ENCODE data around the gene THADA. TPM values are rescaled to one million over a fixed set of nuclear protein-coding genes. Genes with fewer than 3 reads are reported as not detected.

THADA gene
- polyA plus RNA-seq, 1 experiment = 21.6 TPM

- CTCF ChIA-PET = interaction anchor here (0.6 kb wide), 1 partner anchor 51 kb away, joined by 3 read pairs; no protein-coding TSS in a partner anchor
- Histone ChIP-seq H3K27me3 (ENCODE audit: control insufficient read depth, insufficient read depth, low read length) (no peaks in the 10 kb centered on the region), H3K4me3 (ENCODE audit: low read depth, low read length) (no peak overlapping the region), H3K36me3 (ENCODE audit: control insufficient read depth, insufficient read depth, low read length) (no peaks in the 10 kb centered on the region)
- no peak for DNase-seq (ENCODE audit: low read depth)
- TF ChIP-seq CTCF (IDR thresholded peaks at IDR 0.05; ENCODE audit: insufficient read depth, low read depth, low read length) = no peak
- POLR2A ChIA-PET = no interaction called here
Measured at GRCh38 chr2:43321446-43321845, 274.4 kb downstream of the THADA start.

- no peak overlapping the region for H3K4me3 ChIP-seq (ENCODE audit: low read depth, low read length)
- H3K36me3 ChIP-seq (ENCODE audit: control insufficient read depth, insufficient read depth, low read length) = no peaks in the 10 kb centered on the region
- no peak for DNase-seq (ENCODE audit: low read depth)
- TF ChIP-seq CTCF (IDR thresholded peaks at IDR 0.05; ENCODE audit: insufficient read depth, low read depth, low read length) = no peak
- POLR2A ChIA-PET = no interaction called here
- CTCF ChIA-PET = interaction anchor here (0.6 to 2.1 kb wide), 5 partner anchors 8 to 165 kb away, joined by 3 to 7 read pairs (median 3); no protein-coding TSS in a partner anchor
- no peaks in the 10 kb centered on the region for H3K27me3 ChIP-seq (ENCODE audit: control insufficient read depth, insufficient read depth, low read length)
Measured at GRCh38 chr2:43319541-43319940, 276.3 kb downstream of the THADA start.

GRCh38 chr2:43318791-43319190 is 277.0 kb downstream of the THADA start:
- H3K4me3 ChIP-seq (ENCODE audit: low read depth, low read length) = no peak overlapping the region
- CTCF ChIA-PET = interaction anchor here (0.6 to 2.1 kb wide), 5 partner anchors 8 to 166 kb away, joined by 3 to 7 read pairs (median 3); no protein-coding TSS in a partner anchor
- POLR2A ChIA-PET = no interaction called here
- DNase-seq (ENCODE audit: low read depth) = no peak
- H3K27me3 ChIP-seq (ENCODE audit: control insufficient read depth, insufficient read depth, low read length) = no peaks in the 10 kb centered on the region
- H3K36me3 ChIP-seq (ENCODE audit: control insufficient read depth, insufficient read depth, low read length) = no peaks in the 10 kb centered on the region
- no peak for TF ChIP-seq CTCF (IDR thresholded peaks at IDR 0.05; ENCODE audit: insufficient read depth, low read depth, low read length)

- Histone ChIP-seq H3K4me3 (ENCODE audit: low read depth, low read length) (no peak overlapping the region), H3K36me3 (ENCODE audit: control insufficient read depth, insufficient read depth, low read length) (no peaks in the 10 kb centered on the region), H3K27me3 (ENCODE audit: control insufficient read depth, insufficient read depth, low read length) (no peaks in the 10 kb centered on the region)
- ChIA-PET POLR2A (no interaction called here), CTCF (interaction anchor here (0.6 to 2.1 kb wide), 2 partner anchors 9 to 261 kb away, joined by 3 to 7 read pairs; no protein-coding TSS in a partner anchor)
- no peak for DNase-seq (ENCODE audit: low read depth)
- no peak for TF ChIP-seq CTCF (IDR thresholded peaks at IDR 0.05; ENCODE audit: insufficient read depth, low read depth, low read length)
Measured at GRCh38 chr2:43317680-43318079, 278.2 kb downstream of the THADA start.

GRCh38 chr2:43317194-43317593 is 278.6 kb downstream of the THADA start:
- ChIA-PET CTCF (no interaction called here), POLR2A (no interaction called here)
- H3K4me3 ChIP-seq (ENCODE audit: low read depth, low read length) = no peak overlapping the region
- no peak for TF ChIP-seq CTCF (IDR thresholded peaks at IDR 0.05; ENCODE audit: insufficient read depth, low read depth, low read length)
- no peaks in the 10 kb centered on the region for H3K36me3 ChIP-seq (ENCODE audit: control insufficient read depth, insufficient read depth, low read length)
- no peaks in the 10 kb centered on the region for H3K27me3 ChIP-seq (ENCODE audit: control insufficient read depth, insufficient read depth, low read length)
- no peak for DNase-seq (ENCODE audit: low read depth)

All from BJ (cell line).